Right lobe of liver (tissue), 6 donors: ENCODE results near the gene CITED2. TPM values are rescaled to one million over a fixed set of nuclear protein-coding genes. Genes with fewer than 3 reads are reported as not detected.

Experiments
- ATAC-seq, 4 donors: fragments of 200-7000 bp; cut with Tn5 transposase; one replicate each; pipeline ENCODE4 v1.9.1; 2020; ENCODE audit warnings: mild to moderate bottlenecking in 4 of 4, moderate library complexity in 4 of 4
- DNase-seq, 3 donors: peaks; one replicate each; pipeline ENCODE4 v3.0.0-alpha.2; 2020
- H3K27ac ChIP-seq, 3 donors: fragments of 200-600 bp; one replicate each; pipeline ENCODE4 v1.8.0; 2022
- H3K27me3 ChIP-seq, 2 donors: fragments of 200-600 bp; one replicate each; pipeline ENCODE4 v1.8.0; 2022
- H3K36me3 ChIP-seq, 4 donors: fragments of 200-600 bp; sonication (generic) in 1 of 4; one replicate each; pipeline versions ENCODE4 v1.5.1 to v1.8.0; 2017 to 2022; ENCODE audit warnings: control low read depth in 1 of 4
- H3K4me1 ChIP-seq, 4 donors: fragments of 200-600 bp; sonication (generic) in 1 of 4; one replicate each; pipeline versions ENCODE4 v1.5.1 to v1.8.0; 2017 to 2022; ENCODE audit warnings: control low read depth in 1 of 4
- H3K4me3 ChIP-seq, 3 donors: fragments of 200-600 bp; one replicate each; pipeline ENCODE4 v1.8.0; 2022
- H3K9me3 ChIP-seq, 4 donors: fragments of 200-600 bp; sonication (generic) in 1 of 4; one replicate each; pipeline versions ENCODE4 v1.5.1 to v1.8.0; 2017 to 2022; ENCODE audit warnings: control low read depth in 1 of 4
- CTCF ChIP-seq, 4 donors: fragments of 200-600 bp in 3 of 4; fragments of 450-650 bp in 1 of 4; IDR thresholded peaks; one replicate each; pipeline versions ENCODE4 v1.5.1 to v1.8.0; 2016 to 2022; ENCODE audit warnings: antibody characterized with exemption in 4 of 4, mild to moderate bottlenecking in 2 of 4
- POLR2A ChIP-seq: fragments of 450-650 bp; IDR thresholded peaks from one replicate; pipeline ENCODE4 v1.6.1; 2017; ENCODE audit warnings: antibody characterized with exemption, mild to moderate bottlenecking
- WGBS: methylation state at CpG from one replicate; pipeline ENCODE4 v1.1.6; 2018; ENCODE audit warnings: low coverage, low lambda C conversion rate; ENCODE audit not compliant: insufficient coverage; ENCODE audit errors: missing lambda C conversion rate; 5-methylcytosine and 5-hydroxymethylcytosine counted together
- intact Hi-C, 2 donors: fragments of 100-400 bp; cut with DNase I; formaldehyde crosslinking; loops; one replicate each; pipeline versions ENCODE4 v1.11.2 to v1.14.1; 2022
- total RNA-seq, 6 experiments: library from RNA; depleted of rRNA in 2 of 6; stranded (reverse); fragments of >200 nt in 2 of 6; fragmentation: NEBNext Ultra II Directional in 3 of 6; extraction: Animal tissue kit (Norgen Biotek cat#: 25700) in 3 of 6; gene quantifications; one replicate each; pipeline versions ENCODE4 v1.1.0 to v1.2.4, GENCODE V29; 2016 to 2023
- donor health status: DM: no; HTN: yes; CAD: no.
- donor health status: DM: no; HTN: no; CAD: no.
- donor health status: DM: no; HTN: no; CAD: no.
- donor health status: DM: no; HTN: yes; CAD: no.
- donor health status: DM: no; HTN: yes; CAD: no.

The CITED2 gene
- total RNA-seq, 6 experiments from 2014 or later, result 76.6 to 373 (median 126) TPM

DNA sequence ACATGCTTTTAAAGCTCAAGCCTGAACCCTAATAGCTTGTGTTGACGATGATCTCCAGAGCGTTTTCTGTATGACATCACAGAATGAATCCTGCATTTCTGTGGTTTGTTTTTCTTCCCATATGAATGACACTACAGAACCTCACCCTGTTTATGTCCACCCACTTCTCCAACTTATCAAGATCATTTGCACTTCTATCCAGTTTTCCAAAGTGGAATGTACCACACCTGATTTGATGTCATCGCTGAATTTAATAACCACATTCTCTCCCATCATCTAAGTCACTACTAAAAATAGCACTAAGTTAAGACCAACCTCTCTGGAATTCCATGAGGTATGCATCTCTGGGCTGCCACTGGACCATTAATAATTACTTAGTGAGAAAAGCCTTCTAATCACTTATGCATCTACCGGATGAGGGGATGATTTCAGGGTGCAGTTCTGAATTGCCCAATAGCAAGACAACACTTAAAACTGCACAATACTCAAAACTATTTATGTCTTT, 33.3 kb upstream of the CITED2 start:
- no peak for DNase-seq

GRCh38 chr6:139406577-139407343, 32.3 kb upstream of the CITED2 start:
- DNase-seq (no peak), ATAC-seq (no peak)
- Histone ChIP-seq H3K27me3 (no peaks in the 10 kb centered on the region), H3K9me3 (no peaks in the 10 kb centered on the region), H3K4me3 (no peak overlapping the region), H3K36me3 (no peaks in the 10 kb centered on the region), H3K4me1 (no peaks in the 10 kb centered on the region), H3K27ac (no peak overlapping the region)
- intact Hi-C loops, result no loop called here
- no peak for TF ChIP-seq CTCF (IDR thresholded peaks at IDR 0.05)
- no peak for TF ChIP-seq POLR2A
- 79% methylated on average over 3 of the region's 4 CpGs for WGBS

More for the DNA sequence above, 33.3 kb upstream of the CITED2 start:
- 84% methylated on average over 4 of the region's 4 CpGs for WGBS
- Histone ChIP-seq H3K4me1 (no peaks in the 10 kb centered on the region), H3K27me3 (no peaks in the 10 kb centered on the region), H3K27ac (no peak overlapping the region), H3K4me3 (no peak overlapping the region), H3K36me3 (no peaks in the 10 kb centered on the region), H3K9me3 (no peaks in the 10 kb centered on the region)
- intact Hi-C loops, result no loop called here
- TF ChIP-seq CTCF (IDR thresholded peaks at IDR 0.05), result no peak
- no peak for TF ChIP-seq POLR2A
- ATAC-seq, result no peak

DNA sequence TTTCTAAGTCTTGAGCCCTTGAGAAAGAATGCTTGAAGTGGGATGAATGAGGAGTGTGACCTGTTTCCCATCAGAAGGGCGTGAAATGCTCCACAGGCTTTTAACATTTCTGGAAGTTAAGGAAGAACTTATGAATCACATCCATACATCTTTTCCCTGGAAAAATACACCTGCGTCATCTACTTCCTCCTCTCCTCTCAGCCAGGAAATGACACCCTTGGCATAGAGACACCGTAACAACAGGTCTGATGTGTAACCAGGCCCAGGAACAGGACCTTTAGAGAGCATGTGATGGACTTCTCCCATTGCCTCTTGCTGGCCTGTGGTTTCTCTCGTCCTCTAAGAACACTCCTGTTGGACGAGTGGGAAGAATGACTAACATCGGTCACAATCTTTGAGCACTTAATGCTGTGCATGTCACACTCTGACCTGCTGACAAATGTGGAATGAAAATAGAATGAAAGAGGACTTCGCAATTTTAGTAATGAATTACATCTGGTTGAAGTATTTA, 28.5 kb upstream of the CITED2 start:
- Histone ChIP-seq H3K36me3 (no peaks in the 10 kb centered on the region), H3K9me3 (no peaks in the 10 kb centered on the region), H3K27me3 (no peaks in the 10 kb centered on the region), H3K4me1 (no peaks in the 10 kb centered on the region), H3K4me3 (no peak overlapping the region), H3K27ac (no peak overlapping the region)
- no peak for ATAC-seq
- TF ChIP-seq CTCF (IDR thresholded peaks at IDR 0.05), result no peak
- no peak for TF ChIP-seq POLR2A
- 78% methylated on average over 7 of the region's 7 CpGs for WGBS
- DNase-seq, result no peak
- intact Hi-C loops, result no loop called here

DNA sequence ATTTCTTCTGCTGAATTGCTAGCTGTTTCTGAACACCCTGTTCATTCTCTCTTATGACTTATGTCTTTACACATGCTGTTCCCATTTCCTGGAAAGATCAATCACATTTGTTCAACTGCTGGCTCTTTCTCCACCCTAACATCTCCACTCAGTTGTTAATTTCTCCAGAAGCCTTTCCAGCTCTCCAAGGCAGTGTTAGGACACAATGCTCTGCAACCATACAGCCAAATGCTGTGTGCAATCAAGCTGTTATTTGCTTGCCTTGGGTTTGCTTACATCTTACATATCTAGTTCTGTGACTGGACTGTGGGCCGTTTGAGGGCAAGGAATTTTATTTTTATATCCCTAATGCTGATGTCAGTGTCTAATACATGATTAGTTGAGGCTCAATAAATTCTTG, 24.2 kb upstream of the CITED2 start:
- 22% methylated on average over 1 of the region's 1 CpG for WGBS
- no peak overlapping the region for H3K4me3 ChIP-seq
- DNase-seq (no peak), ATAC-seq (no peak)
- H3K27ac ChIP-seq, result no peak overlapping the region
- TF ChIP-seq CTCF (IDR thresholded peaks at IDR 0.05), result no peak
- H3K36me3 ChIP-seq, result no peaks in the 10 kb centered on the region
- H3K27me3 ChIP-seq, result no peaks in the 10 kb centered on the region
- intact Hi-C loops, result no loop called here
- no peaks in the 10 kb centered on the region for H3K4me1 ChIP-seq
- H3K9me3 ChIP-seq, result no peaks in the 10 kb centered on the region
